ENCODE measurements around the gene MAN2B1. TPM values are rescaled to one million over a fixed set of nuclear protein-coding genes. Genes with fewer than 3 reads are reported as not detected.
"Not testable (repeated sequence)": the region's sequence is repeated elsewhere in the genome, so short reads cannot be mapped to it uniquely, and the experiment has no call there.

MAN2B1 gene
- total RNA-seq, 2 experiments from 2014 or later, result 146 to 150 TPM

- no peak overlapping the region for H3K4me3 Mint-ChIP-seq
- POLR2A ChIA-PET, result interaction anchor here (0.6 kb wide), 1 partner anchor 89 kb away, joined by 3 read pairs; no protein-coding TSS in a partner anchor
- peaks cover 38% of the 10 kb centered on the region for H3K9me3 Mint-ChIP-seq
- H3K36me3 Mint-ChIP-seq (ENCODE audit: low read depth), result peaks cover 84% of the 10 kb centered on the region
- H3K4me1 Mint-ChIP-seq, result no peaks in the 10 kb centered on the region
- H3K27me3 Mint-ChIP-seq, result no peaks in the 10 kb centered on the region
- no peak overlapping the region for H3K27ac Mint-ChIP-seq
- DNase-seq, result no peak
- CTCF ChIA-PET, result interaction anchor here (1.6 kb wide), 1 partner anchor 64 kb away, joined by 7 read pairs; no protein-coding TSS in a partner anchor
Observed at GRCh38 chr19:12628040-12629022, 38.2 kb downstream of the MAN2B1 start.

DNA sequence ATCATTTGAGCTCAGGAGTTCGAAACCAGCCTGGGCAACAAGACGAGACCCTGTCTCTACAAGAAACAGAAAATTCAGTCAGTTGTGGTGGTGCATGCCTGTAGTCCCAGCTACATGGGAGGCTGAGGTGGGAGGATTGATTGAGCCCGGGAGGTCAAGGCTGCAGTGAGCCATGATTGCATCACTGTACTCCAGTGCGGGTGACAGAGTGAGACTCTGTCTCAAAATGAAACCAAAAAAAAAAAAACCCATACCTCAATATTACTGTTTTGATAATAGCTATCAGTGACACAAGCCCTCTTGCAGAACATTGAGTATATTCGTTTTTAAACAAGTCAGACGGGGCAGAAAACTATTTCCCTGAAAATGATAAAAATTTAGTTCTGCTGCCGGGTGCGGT lies 39.6 kb downstream of the MAN2B1 start:
- ChIA-PET POLR2A (interaction anchor here (3.2 kb wide), 1 partner anchor 13 kb away, joined by 8 read pairs; no protein-coding TSS in a partner anchor), CTCF (interaction anchor here (0.9 to 1.6 kb wide), 3 partner anchors 13 to 62 kb away, joined by 4 to 7 read pairs (median 4); partner anchors contain the start of genes ZNF490 and ZNF791)
- no peak overlapping the region for H3K27ac Mint-ChIP-seq
- H3K36me3 Mint-ChIP-seq (ENCODE audit: low read depth), result peaks cover 86% of the 10 kb centered on the region
- H3K27me3 Mint-ChIP-seq, result no peaks in the 10 kb centered on the region
- peaks cover 40% of the 10 kb centered on the region for H3K9me3 Mint-ChIP-seq
- no peaks in the 10 kb centered on the region for H3K4me1 Mint-ChIP-seq
- DNase-seq, result no peak
- H3K4me3 Mint-ChIP-seq, result no peak overlapping the region

- no peak overlapping the region for H3K4me3 Mint-ChIP-seq
- H3K4me1 Mint-ChIP-seq, result peaks cover 6% of the 10 kb centered on the region
- peaks cover 26% of the 10 kb centered on the region for H3K9me3 Mint-ChIP-seq
- H3K36me3 Mint-ChIP-seq (ENCODE audit: low read depth), result peaks cover 73% of the 10 kb centered on the region
- ChIA-PET POLR2A (interaction anchor here (1.7 kb wide), 1 partner anchor 9 kb away, joined by 7 read pairs; no protein-coding TSS in a partner anchor), CTCF (interaction anchor here (2.0 kb wide), 1 partner anchor 17 kb away, joined by 10 read pairs; no protein-coding TSS in a partner anchor)
- DNase-seq, result no peak
- no peak overlapping the region for H3K27ac Mint-ChIP-seq
- no peaks in the 10 kb centered on the region for H3K27me3 Mint-ChIP-seq
Observed at GRCh38 chr19:12623361-12624031, 43.0 kb downstream of the MAN2B1 start.

GRCh38 chr19:12621253-12622024 lies 45.1 kb downstream of the MAN2B1 start:
- H3K4me1 Mint-ChIP-seq, H3K27ac Mint-ChIP-seq, POLR2A ChIA-PET, H3K4me3 Mint-ChIP-seq, DNase-seq, H3K27me3 Mint-ChIP-seq: not testable (repeated sequence)
- Mint-ChIP-seq H3K9me3 (peaks cover 15% of the 10 kb centered on the region), H3K36me3 (ENCODE audit: low read depth) (peaks cover 70% of the 10 kb centered on the region)
- CTCF ChIA-PET, result interaction anchor here (1.2 kb wide), 1 partner anchor 18 kb away, joined by 3 read pairs; no protein-coding TSS in a partner anchor

GRCh38 chr19:12617646-12618045 lies 48.9 kb downstream of the MAN2B1 start:
- Mint-ChIP-seq H3K9me3 (peaks cover 11% of the 10 kb centered on the region), H3K27me3 (no peaks in the 10 kb centered on the region), H3K27ac (no peak overlapping the region), H3K36me3 (ENCODE audit: low read depth) (peaks cover 68% of the 10 kb centered on the region), H3K4me1 (peaks cover 39% of the 10 kb centered on the region), H3K4me3 (no peak overlapping the region)
- ChIA-PET CTCF (interaction anchor here (1.2 kb wide), 1 partner anchor 54 kb away, joined by 3 read pairs; no protein-coding TSS in a partner anchor), POLR2A (no interaction called here)
- DNase-seq, result no peak

- H3K27ac Mint-ChIP-seq, result peak overlapping the region; percentile 99
- H3K4me3 Mint-ChIP-seq, result peak overlapping the region; percentile 100
- peaks cover 4% of the 10 kb centered on the region for H3K9me3 Mint-ChIP-seq
- CTCF ChIA-PET, result interaction anchor here (0.9 to 1.7 kb wide), 9 partner anchors 22 to 185 kb away, joined by 3 to 8 read pairs (median 3); partner anchors contain the start of genes MAN2B1 and WDR83
- POLR2A ChIA-PET, result interaction anchor here (1.3 to 2.1 kb wide), 7 partner anchors 29 to 123 kb away, joined by 5 to 13 read pairs (median 6); partner anchors contain the start of genes MAN2B1, TRIR, WDR83 and ZNF564
- H3K27me3 Mint-ChIP-seq, result no peaks in the 10 kb centered on the region
- DNase-seq, result no peak
- peaks cover 53% of the 10 kb centered on the region for H3K4me1 Mint-ChIP-seq
- H3K36me3 Mint-ChIP-seq (ENCODE audit: low read depth), result peaks cover 44% of the 10 kb centered on the region
Observed at GRCh38 chr19:12611361-12611699, 55.2 kb downstream of the MAN2B1 start.

DNA sequence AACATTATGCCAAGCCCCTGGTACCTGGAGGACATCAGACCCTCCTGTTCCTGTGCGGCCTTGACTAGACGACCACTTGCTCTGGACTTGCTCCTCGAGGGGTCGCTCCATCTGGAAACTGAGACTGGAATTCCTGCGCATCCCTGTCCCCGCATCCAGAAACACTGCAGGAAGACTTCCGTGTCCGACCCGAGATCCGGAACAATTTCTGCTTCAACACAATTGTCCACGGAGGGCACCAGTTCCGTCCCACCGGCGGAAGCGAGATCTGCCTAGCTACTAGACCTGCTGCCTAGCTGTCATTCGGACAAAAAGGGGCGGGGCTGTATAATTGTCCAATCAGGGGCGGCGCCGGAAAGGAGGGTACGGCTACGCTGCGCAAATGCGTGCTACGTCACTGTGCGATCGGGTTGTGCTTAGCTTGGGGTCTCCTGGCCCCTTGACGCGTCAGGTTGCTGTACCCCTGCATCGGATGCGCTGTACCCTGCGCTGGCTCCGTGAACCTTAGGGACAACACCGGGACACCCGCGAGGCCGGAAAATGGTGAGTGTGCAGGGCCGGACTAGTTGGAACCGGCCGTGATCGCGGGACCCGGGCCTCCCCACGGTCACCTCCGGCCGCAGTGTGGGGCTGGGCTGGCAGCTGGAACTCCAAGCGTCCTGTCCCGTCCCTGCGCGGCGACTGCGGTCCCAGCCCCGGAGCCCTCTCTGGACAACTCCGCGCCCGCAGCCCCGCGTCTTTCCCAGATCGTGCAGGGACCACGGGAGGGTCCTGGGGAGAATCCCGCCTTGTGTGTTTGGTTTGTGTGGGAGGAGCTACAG lies 55.8 kb downstream of the MAN2B1 start, which contains the start of the genes ZNF490 and ZNF791:
TSS of gene ZNF490 (minus strand) at position 274 of the 821 bp plus-strand sequence. CDS start at position 141, 133 bp downstream.
TSS of gene ZNF791 (plus strand) at position 381 of the 821 bp plus-strand sequence. CDS start at position 541, 160 bp downstream.
- H3K4me1 Mint-ChIP-seq, result peaks cover 48% of the 10 kb centered on the region
- peak within 1 kb of the TSS; percentile 100 for H3K4me3 Mint-ChIP-seq
- peak; percentile 98 for DNase-seq
- POLR2A ChIA-PET, result interaction anchor here (0.8 to 2.1 kb wide), 10 partner anchors 29 to 1236 kb away, joined by 3 to 13 read pairs (median 6); partner anchors contain the start of genes MAN2B1, SWSAP1, TRIR and WDR83
- H3K27me3 Mint-ChIP-seq, result no peaks in the 10 kb centered on the region
- H3K9me3 Mint-ChIP-seq, result no peaks in the 10 kb centered on the region
- H3K36me3 Mint-ChIP-seq (ENCODE audit: low read depth), result peaks cover 38% of the 10 kb centered on the region
- peak within 1 kb of the TSS; percentile 99 for H3K27ac Mint-ChIP-seq
- CTCF ChIA-PET, result interaction anchor here (0.6 to 1.7 kb wide), 13 partner anchors 12 to 207 kb away, joined by 3 to 8 read pairs (median 3); partner anchors contain the start of genes MAN2B1 and WDR83

DNA sequence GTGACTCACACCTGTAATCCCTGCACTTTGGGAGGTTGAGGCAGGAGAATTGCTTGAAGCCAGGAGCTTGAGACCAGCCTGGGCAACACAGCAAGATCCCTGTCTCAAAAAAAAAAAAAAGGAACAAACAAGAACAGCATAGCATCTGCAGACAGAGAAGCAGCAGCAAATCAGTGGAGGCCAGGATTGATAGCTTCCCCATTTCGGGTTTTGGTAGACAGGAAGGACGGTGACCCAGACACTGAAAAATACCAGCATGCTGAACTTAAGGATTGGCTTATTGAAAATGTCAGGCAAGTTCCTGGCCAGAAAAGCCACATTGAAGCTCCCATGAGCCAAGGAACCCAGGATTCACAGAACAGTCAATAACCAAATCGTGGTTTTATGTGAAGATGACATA lies 58.9 kb downstream of the MAN2B1 start:
- CTCF ChIA-PET, result no interaction called here
- POLR2A ChIA-PET, result no interaction called here
- H3K36me3 Mint-ChIP-seq (ENCODE audit: low read depth), result peaks cover 28% of the 10 kb centered on the region
- no peak overlapping the region for H3K27ac Mint-ChIP-seq
- H3K27me3 Mint-ChIP-seq, result no peaks in the 10 kb centered on the region
- H3K4me1 Mint-ChIP-seq, result peaks cover 43% of the 10 kb centered on the region
- H3K9me3 Mint-ChIP-seq, result no peaks in the 10 kb centered on the region
- no peak overlapping the region for H3K4me3 Mint-ChIP-seq
- no peak for DNase-seq

DNA sequence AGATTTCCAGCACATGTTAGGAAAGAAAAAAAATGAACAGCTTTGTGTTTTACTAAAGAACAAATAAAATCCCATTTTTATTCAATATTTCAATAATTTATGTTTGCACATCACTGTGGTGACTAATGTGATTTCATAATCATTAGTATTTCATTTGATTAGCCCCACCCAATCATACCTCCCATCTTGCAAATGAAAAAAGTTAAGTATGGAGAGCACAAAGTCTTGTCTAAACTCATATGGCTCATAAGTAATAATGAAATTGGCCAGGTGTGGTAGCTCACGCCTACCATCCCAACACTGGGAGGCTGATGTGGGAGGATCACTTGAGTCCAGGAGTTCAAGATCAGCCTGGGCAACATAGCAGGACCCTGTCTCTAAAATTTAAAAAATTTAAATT lies 59.7 kb downstream of the MAN2B1 start:
- no peak for DNase-seq
- peaks cover 35% of the 10 kb centered on the region for H3K36me3 Mint-ChIP-seq (ENCODE audit: low read depth)
- H3K4me1 Mint-ChIP-seq, result peaks cover 41% of the 10 kb centered on the region
- ChIA-PET POLR2A (no interaction called here), CTCF (no interaction called here)
- no peaks in the 10 kb centered on the region for H3K27me3 Mint-ChIP-seq
- H3K9me3 Mint-ChIP-seq, result no peaks in the 10 kb centered on the region
- H3K27ac Mint-ChIP-seq, result no peak overlapping the region
- no peak overlapping the region for H3K4me3 Mint-ChIP-seq

GRCh38 chr19:12603714-12604113 lies 62.8 kb downstream of the MAN2B1 start:
- H3K27ac Mint-ChIP-seq, result peak overlapping the region; percentile 44
- no peaks in the 10 kb centered on the region for H3K27me3 Mint-ChIP-seq
- peaks cover 38% of the 10 kb centered on the region for H3K36me3 Mint-ChIP-seq (ENCODE audit: low read depth)
- H3K4me1 Mint-ChIP-seq, result peaks cover 25% of the 10 kb centered on the region
- peak; percentile 71 for DNase-seq
- no peak overlapping the region for H3K4me3 Mint-ChIP-seq
- H3K9me3 Mint-ChIP-seq, result no peaks in the 10 kb centered on the region
- POLR2A ChIA-PET, result interaction anchor here (0.8 to 1.8 kb wide), 4 partner anchors 10 to 65 kb away, joined by 3 to 8 read pairs (median 5); partner anchors contain the start of genes MAN2B1 and WDR83
- CTCF ChIA-PET, result interaction anchor here (0.6 to 1.2 kb wide), 4 partner anchors 10 to 40 kb away, joined by 3 to 9 read pairs (median 4); no protein-coding TSS in a partner anchor

GRCh38 chr19:12597594-12597993 lies 68.9 kb downstream of the MAN2B1 start:
- POLR2A ChIA-PET, result no interaction called here
- H3K9me3 Mint-ChIP-seq, result no peaks in the 10 kb centered on the region
- H3K4me1 Mint-ChIP-seq, result no peaks in the 10 kb centered on the region
- no peak overlapping the region for H3K4me3 Mint-ChIP-seq
- peaks cover 31% of the 10 kb centered on the region for H3K36me3 Mint-ChIP-seq (ENCODE audit: low read depth)
- CTCF ChIA-PET, result no interaction called here
- H3K27me3 Mint-ChIP-seq, result no peaks in the 10 kb centered on the region
- DNase-seq, result no peak
- no peak overlapping the region for H3K27ac Mint-ChIP-seq
